GM12892 (cell line): ENCODE results near the gene APOC1. TPM values are rescaled to one million over a fixed set of nuclear protein-coding genes. Genes with fewer than 3 reads are reported as not detected.

Experiments
- DNase-seq: peaks from one replicate; pipeline ENCODE4 v3.0.0; 2011; ENCODE audit not compliant: insufficient read length
- FAIRE-seq: peaks from 2 replicates; lab custom pipeline; 2011; peaks lifted over from hg19 to GRCh38; lab: Jason Lieb, UNC
- POLR2A ChIP-seq: IDR thresholded peaks from 2 replicates; pipeline ENCODE4 v1.6.1; 2011; ENCODE audit warnings: low read depth, low read length, control low read depth
- POLR2AphosphoS5 ChIP-seq: IDR thresholded peaks from 2 replicates; pipeline ENCODE4 v1.6.1; 2011; ENCODE audit warnings: low read depth, low read length, control low read depth
- TAF1 ChIP-seq: IDR thresholded peaks from 2 replicates; pipeline ENCODE4 v1.6.1; 2011; ENCODE audit warnings: low read depth, mild to moderate bottlenecking, control low read depth, low read length, borderline replicate concordance
- polyA plus RNA-seq: library from polyadenylated mRNA; unstranded; fragments of >200 nt; gene quantifications from one replicate; pipeline ENCODE4 v1.2.1, GENCODE V29; 2012; ENCODE audit warnings: missing spikeins, inconsistent platforms; ENCODE audit not compliant: missing spikeins

The APOC1 gene
- 4.4 TPM for polyA plus RNA-seq

GRCh38 chr19:44914433-44915206 is at the start of gene APOC1:
TSS of gene APOC1 (plus strand) at chr19:44914608. CDS start at chr19:44914892, 284 bp downstream.
- peak; percentile 91 for FAIRE-seq

GRCh38 chr19:44865196-44865767 is 49.1 kb upstream of the APOC1 start:
- TF ChIP-seq TAF1 (no peak), POLR2A (no peak), POLR2AphosphoS5 (no peak)
- DNase-seq (no peak), FAIRE-seq (no peak)

More at GRCh38 chr19:44914433-44915206, at the start of gene APOC1:
- DNase-seq = peak; percentile 95

- DNase-seq (no peak), FAIRE-seq (no peak)
- TF ChIP-seq POLR2AphosphoS5 (no peak), TAF1 (no peak), POLR2A (no peak)
Observed at GRCh38 chr19:44866664-44867063, 47.7 kb upstream of the APOC1 start.

- DNase-seq (no peak), FAIRE-seq (no peak)
- TF ChIP-seq TAF1 = no peak
- no peak for TF ChIP-seq POLR2AphosphoS5
- no peak for TF ChIP-seq POLR2A
Observed at GRCh38 chr19:44867578-44867977, 46.8 kb upstream of the APOC1 start.

GRCh38 chr19:44869733-44870470 is 44.5 kb upstream of the APOC1 start:
- no peak for DNase-seq
- TF ChIP-seq TAF1 (no peak), POLR2A (no peak), POLR2AphosphoS5 (no peak)
- no peak for FAIRE-seq

- no peak for DNase-seq
- FAIRE-seq = no peak
- TF ChIP-seq POLR2A (no peak), POLR2AphosphoS5 (no peak), TAF1 (no peak)
Observed at GRCh38 chr19:44871809-44872208, 42.6 kb upstream of the APOC1 start.

- DNase-seq (no peak), FAIRE-seq (no peak)
- TF ChIP-seq POLR2A (no peak), TAF1 (no peak), POLR2AphosphoS5 (no peak)
Observed at GRCh38 chr19:44872661-44873060, 41.7 kb upstream of the APOC1 start.

- DNase-seq (no peak), FAIRE-seq (no peak)
- no peak for TF ChIP-seq TAF1
- TF ChIP-seq POLR2AphosphoS5 = no peak
- no peak for TF ChIP-seq POLR2A
Observed at GRCh38 chr19:44874317-44874716, 40.1 kb upstream of the APOC1 start.

- FAIRE-seq (no peak), DNase-seq (no peak)
- TF ChIP-seq POLR2A (no peak), POLR2AphosphoS5 (no peak), TAF1 (no peak)
Observed at GRCh38 chr19:44875666-44876451, 38.5 kb upstream of the APOC1 start.

- TF ChIP-seq POLR2AphosphoS5 = no peak
- TF ChIP-seq POLR2A = no peak
- no peak for TF ChIP-seq TAF1
- no peak for DNase-seq
- no peak for FAIRE-seq
Observed at GRCh38 chr19:44876930-44877535, 37.4 kb upstream of the APOC1 start.
